Stimulated activated CD4-positive, alpha-beta T cell treated with anti-CD3 and anti-CD28 coated beads, Interleukin-12 subunit alpha, Interleukin-12 subunit beta, amount 100 ng/mL, for 4 hours (primary cell): ENCODE data around the gene NPPB.

ENCODE experiments used
- DNase-seq: peaks from one replicate; pipeline ENCODE4 v3.0.0-alpha.2; 2020

Gene NPPB

GRCh38 chr1:11880911-11881748, 22.4 kb upstream of the NPPB start:
- no peak for DNase-seq

- DNase-seq = no peak
Observed at GRCh38 chr1:11880181-11880575, 21.4 kb upstream of the NPPB start.

DNA sequence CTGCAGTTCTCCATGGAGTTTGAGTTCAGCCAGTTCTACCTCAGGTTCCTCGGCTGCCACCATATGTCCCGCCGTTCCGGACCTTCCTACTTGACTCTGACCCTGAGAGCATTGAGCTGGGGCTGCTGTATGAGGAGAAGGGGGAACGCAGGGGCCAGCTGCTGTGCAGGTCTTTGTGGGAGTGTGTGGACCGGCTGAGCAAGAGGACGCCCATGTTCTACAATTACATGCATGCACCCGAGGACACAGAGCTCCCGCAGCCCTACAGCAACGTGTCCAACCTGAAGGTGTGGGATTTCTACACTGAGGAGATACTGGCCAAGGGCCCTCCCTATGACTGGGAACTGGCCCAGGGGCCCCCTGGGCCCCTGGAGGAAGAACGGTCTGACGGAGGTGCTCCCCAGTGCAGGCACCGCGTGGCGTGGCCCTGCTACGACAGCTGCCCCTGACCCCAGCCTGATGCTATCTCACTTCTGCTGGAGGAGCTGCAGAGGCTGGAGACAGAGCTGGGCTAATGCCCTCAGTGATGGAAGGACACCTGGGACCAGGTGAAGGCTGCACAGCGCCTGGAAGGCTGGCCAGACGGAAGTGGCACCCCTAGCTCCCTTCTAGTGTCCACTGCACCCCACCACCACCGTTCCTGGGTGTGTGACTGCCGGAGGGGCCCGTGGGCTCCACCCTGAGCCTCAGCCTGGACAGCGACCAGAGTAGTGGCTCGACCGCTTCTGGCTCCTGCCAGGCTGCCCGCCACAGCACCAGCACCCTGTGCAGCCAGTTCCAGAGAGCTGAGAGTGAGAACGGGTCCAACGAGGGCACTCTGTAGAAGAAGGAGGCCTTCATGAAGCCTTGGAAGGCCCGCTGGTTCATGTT, 20.8 kb upstream of the NPPB start:
- DNase-seq = no peak

DNA sequence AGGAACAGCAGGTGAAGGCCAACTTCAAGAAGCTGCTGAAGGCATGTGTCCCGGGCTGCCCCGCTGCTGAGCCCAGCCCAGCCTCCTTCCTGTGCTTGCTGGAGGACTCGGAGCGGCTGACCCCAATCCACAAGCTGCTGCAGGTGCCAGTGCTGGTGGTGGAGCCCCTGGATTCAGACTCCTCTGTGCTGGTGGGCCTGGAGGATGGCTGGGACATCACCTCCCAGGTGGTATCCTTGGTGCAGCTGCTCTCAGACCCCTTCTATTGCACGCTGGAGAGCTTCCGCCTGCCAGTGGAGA, 20.1 kb upstream of the NPPB start:
- no peak for DNase-seq

- no peak for DNase-seq
Observed at GRCh38 chr1:11878081-11878890, 19.5 kb upstream of the NPPB start.

DNA sequence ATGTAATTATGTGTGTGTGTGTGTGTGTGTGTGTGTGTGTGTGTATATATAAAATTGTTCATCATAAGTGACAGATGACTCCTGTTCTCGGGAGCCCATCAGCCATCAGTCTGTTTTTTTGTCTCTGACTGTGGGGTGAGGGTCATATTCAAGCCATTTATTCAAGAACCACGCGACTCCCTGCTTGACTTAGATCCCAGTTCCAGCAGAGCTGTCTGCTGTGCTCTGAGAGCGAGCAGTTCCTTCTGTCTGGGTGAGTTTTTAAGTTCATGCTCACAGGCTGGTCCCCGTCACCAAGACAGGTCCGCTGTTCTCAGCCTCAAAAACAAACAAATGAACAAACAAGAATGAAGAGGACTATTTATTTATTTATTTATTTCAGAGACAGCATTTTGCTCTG, 18.3 kb upstream of the NPPB start:
- DNase-seq = no peak

GRCh38 chr1:11875094-11875493, 16.3 kb upstream of the NPPB start:
- DNase-seq = no peak

DNA sequence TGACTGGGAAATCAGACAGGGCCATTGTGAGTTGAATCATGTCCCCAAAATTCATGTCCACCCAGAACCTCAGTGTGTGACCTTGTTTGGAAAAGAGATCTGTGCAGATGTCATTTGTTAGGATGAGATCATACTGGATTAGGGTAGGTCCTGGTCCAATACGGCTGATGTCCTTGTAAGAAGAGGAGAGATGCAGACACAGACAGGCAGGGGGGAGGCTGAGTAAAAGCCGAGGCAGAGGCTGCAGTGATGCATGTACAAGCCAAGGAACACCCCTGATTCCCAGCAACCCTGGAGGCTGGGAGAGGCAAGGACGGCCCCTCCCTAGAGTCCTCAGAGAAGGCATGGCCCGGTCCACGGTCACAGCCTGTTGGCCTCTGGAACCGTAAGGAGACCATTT, 15.9 kb upstream of the NPPB start:
- DNase-seq = no peak

DNA sequence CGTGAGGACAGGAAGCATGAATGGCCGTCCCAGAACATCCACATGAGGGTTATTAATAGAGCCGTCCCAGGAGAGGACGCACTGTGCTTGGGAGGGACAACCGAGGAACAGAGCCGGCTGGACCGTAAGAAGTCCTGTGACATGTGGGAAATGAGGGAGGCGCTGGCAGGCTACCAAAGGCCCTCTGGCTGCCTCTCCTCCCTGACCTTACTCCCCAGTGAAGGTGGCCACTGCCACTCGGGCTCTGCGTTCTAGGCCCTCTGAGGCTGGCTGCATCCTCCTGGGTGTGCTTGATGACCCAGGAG, 15.5 kb upstream of the NPPB start:
- no peak for DNase-seq

DNA sequence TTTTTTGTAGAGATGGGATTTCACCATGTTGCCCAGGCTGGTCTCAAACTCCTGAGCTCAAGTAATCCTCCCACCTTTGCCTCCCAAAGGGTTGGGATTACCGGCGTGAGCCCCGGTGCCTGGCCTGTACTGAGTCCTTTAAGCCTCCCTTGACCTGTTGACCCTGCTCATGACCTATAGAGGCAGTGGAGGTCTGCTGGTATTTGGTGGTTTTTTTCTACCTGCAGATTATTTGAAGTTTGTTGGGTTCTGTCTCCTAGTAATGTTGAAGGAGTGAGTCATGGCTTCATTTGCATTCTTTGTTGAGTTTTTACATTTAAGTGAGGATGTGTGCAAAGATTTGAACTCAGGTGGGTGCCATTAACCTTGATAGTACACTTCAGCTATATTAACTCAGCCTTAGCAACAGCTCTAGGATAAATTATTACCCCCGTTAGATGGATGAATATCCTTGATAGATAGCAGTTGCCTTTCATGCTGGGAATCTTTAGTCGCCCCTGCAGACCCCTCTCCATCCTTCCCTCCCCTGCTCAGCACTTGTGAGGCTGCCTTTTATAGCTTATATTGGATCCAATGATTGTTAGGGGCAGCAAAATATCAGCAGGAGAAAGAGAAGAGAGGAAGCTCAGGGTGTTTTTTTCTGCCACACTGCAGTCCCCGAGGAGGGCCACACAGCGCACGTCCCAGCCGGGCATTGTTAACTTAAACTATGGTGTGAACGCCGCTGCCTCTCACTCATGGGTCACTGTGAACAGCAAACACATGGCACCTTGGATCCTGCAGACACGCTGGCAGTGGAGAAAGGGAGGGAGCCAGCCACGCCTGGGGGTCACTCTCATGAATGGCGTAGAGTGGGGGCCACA, 14.9 kb upstream of the NPPB start:
- no peak for DNase-seq

DNA sequence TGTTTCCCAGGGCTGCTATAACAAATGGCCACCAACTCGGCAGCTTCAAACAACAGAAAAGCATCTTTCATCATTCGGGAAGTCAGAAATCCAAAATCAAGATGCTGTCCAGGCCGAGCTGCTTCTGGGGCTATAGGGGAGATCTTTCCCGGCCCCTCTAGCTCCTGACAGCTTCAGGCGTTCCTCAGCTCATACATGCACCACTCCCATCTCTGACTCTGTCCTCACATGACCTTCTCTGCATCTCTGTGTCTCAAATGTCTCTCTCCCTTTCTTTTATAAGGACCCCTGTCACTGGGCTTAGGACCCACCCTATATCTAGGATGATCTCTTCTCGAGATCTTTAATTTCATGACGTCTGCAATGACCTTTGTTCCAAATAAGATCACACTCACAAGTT, 13.8 kb upstream of the NPPB start:
- DNase-seq = no peak

GRCh38 chr1:11869650-11870207, 11.0 kb upstream of the NPPB start:
- DNase-seq = no peak

- no peak for DNase-seq
Observed at GRCh38 chr1:11869104-11869503, 10.4 kb upstream of the NPPB start.

GRCh38 chr1:11868331-11868980, 9.7 kb upstream of the NPPB start:
- no peak for DNase-seq

- no peak for DNase-seq
Observed at GRCh38 chr1:11862890-11863289, 4.1 kb upstream of the NPPB start.

GRCh38 chr1:11860587-11860986, 1.8 kb upstream of the NPPB start:
- DNase-seq = no peak

GRCh38 chr1:11860083-11860482, 1.3 kb upstream of the NPPB start:
- DNase-seq = no peak

GRCh38 chr1:11858968-11859871, 475 bp upstream of the NPPB start:
- peak; percentile 62 for DNase-seq

GRCh38 chr1:11858158-11858557, 587 bp downstream of the NPPB start:
- no peak for DNase-seq

DNA sequence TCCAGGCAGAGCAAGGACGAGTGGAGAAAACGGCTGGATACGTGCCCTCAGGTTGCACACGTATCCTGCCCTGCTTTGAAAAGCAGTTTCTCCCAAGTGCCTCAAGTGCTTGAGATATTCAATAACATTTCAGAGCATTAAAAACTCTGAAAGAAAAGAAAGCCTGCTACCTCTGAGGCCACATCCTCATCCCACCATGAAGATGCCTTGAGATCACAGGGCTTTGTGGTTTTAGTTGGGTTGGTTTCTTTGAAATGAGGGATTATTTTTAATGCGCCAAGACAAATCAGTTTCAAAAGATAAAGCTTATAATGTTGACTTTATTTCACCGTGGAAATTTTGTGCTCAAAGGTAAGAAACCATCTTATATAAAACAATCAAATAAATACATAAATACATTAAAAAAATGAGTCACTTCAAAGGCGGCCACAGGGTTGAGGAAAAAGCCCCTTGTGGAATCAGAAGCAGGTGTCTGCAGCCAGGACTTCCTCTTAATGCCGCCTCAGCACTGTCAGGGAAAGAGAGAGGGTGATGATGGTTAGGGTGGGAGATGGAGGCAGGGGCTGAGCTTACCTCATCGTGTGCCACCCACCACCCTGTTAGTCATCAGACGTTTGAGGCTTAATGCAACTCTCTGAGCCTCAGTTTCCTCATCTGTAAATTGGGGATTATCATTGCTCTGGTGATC, 1.4 kb downstream of the NPPB start:
- no peak for DNase-seq
